ENCODE data around the gene NOTUM.
"Not testable (repeated sequence)": the region's sequence is repeated elsewhere in the genome, so short reads cannot be mapped to it uniquely, and the experiment has no call there.

Gene NOTUM

GRCh38 chr17:81921537-81921862, 39.5 kb downstream of the NOTUM start:
- TF ChIP-seq CTCF (IDR thresholded peaks at IDR 0.05; ENCODE audit: insufficient read depth, low read length, missing control alignments) = no peak
- DNase-seq (ENCODE audit: low read depth, low spot score) = no peak
- H3K4me3 ChIP-seq (ENCODE audit: low read depth, low read length) = no peak overlapping the region
- CTCF ChIA-PET = no interaction called here
- POLR2A ChIA-PET = no interaction called here

GRCh38 chr17:81920612-81921536, 40.1 kb downstream of the NOTUM start:
- CTCF ChIA-PET = interaction anchor here (1.0 kb wide), 2 partner anchors 39 to 52 kb away, joined by 3 to 4 read pairs; no protein-coding TSS in a partner anchor
- POLR2A ChIA-PET = no interaction called here
- no peak for DNase-seq (ENCODE audit: low read depth, low spot score)
- H3K4me3 ChIP-seq (ENCODE audit: low read depth, low read length) = no peak overlapping the region
- no peak for TF ChIP-seq CTCF (IDR thresholded peaks at IDR 0.05; ENCODE audit: insufficient read depth, low read length, missing control alignments)

- DNase-seq (ENCODE audit: low read depth, low spot score) = no peak
- no peak for TF ChIP-seq CTCF (IDR thresholded peaks at IDR 0.05; ENCODE audit: insufficient read depth, low read length, missing control alignments)
- ChIA-PET POLR2A (no interaction called here), CTCF (no interaction called here)
- no peak overlapping the region for H3K4me3 ChIP-seq (ENCODE audit: low read depth, low read length)
Observed at GRCh38 chr17:81918832-81919545, 42.0 kb downstream of the NOTUM start.

GRCh38 chr17:81918333-81918669, 42.7 kb downstream of the NOTUM start:
- H3K4me3 ChIP-seq (ENCODE audit: low read depth, low read length); DNase-seq (ENCODE audit: low read depth, low spot score); POLR2A ChIA-PET; CTCF ChIA-PET: not testable (repeated sequence)

GRCh38 chr17:81917565-81918332, 43.2 kb downstream of the NOTUM start, which contains the start of gene SIRT7:
Gene SIRT7, minus strand, starts transcription at chr17:81918176. Its CDS starts 45 bp downstream, at chr17:81918131.
- TF ChIP-seq CTCF (IDR thresholded peaks at IDR 0.05; ENCODE audit: insufficient read depth, low read length, missing control alignments) = no peak
- ChIA-PET POLR2A (interaction anchor here (1.4 kb wide), 1 partner anchor 8 kb away, joined by 10 read pairs; no protein-coding TSS in a partner anchor), CTCF (interaction anchor here (0.9 to 1.8 kb wide), 5 partner anchors 10 to 112 kb away, joined by 3 to 8 read pairs (median 3); partner anchors contain the start of gene MAFG)
- no peak for DNase-seq (ENCODE audit: low read depth, low spot score)
- peak within 1 kb of the TSS; percentile 69 for H3K4me3 ChIP-seq (ENCODE audit: low read depth, low read length)

- ChIA-PET CTCF (interaction anchor here (0.6 to 1.8 kb wide), 5 partner anchors 9 to 114 kb away, joined by 3 to 8 read pairs (median 3); partner anchors contain the start of gene MAFG), POLR2A (interaction anchor here (1.4 kb wide), 1 partner anchor 10 kb away, joined by 10 read pairs; no protein-coding TSS in a partner anchor)
- no peak for DNase-seq (ENCODE audit: low read depth, low spot score)
- peak overlapping the region; percentile 69 for H3K4me3 ChIP-seq (ENCODE audit: low read depth, low read length)
- TF ChIP-seq CTCF (IDR thresholded peaks at IDR 0.05; ENCODE audit: insufficient read depth, low read length, missing control alignments) = no peak
Observed at GRCh38 chr17:81916234-81917001, 44.6 kb downstream of the NOTUM start.
